ACHN (cell line): Measurements from ENCODE around the gene RAVER2.
"Not testable (repeated sequence)": the region's sequence is repeated elsewhere in the genome, so short reads cannot be mapped to it uniquely, and the experiment has no call there.

Experiments
- DNase-seq: peaks from one replicate; pipeline ENCODE4 v3.0.0-alpha.2; 2015
- in situ Hi-C: cut with HindIII; loops from 2 replicates; pipeline ENCODE4 v1.10.0; 2017; ENCODE audit warnings: low sequenced_read_pairs, low pct_ligation_motif_present, low pct_unique_long_range_greater_than_20kb

The RAVER2 gene

GRCh38 chr1:64782044-64782443 lies 37.2 kb downstream of the RAVER2 start:
- DNase-seq, in situ Hi-C loops: not testable (repeated sequence)

- DNase-seq, in situ Hi-C loops: not testable (repeated sequence)
These were observed 38.0 kb downstream of the RAVER2 start for GRCh38 chr1:64782848-64783247.

- in situ Hi-C loops: no loop called here
- DNase-seq: no peak
These were observed 46.1 kb downstream of the RAVER2 start for GRCh38 chr1:64790832-64791487.

- in situ Hi-C loops: no loop called here
- DNase-seq: no peak
These were observed 54.0 kb downstream of the RAVER2 start for GRCh38 chr1:64798872-64799271.

GRCh38 chr1:64801851-64802523 lies 57.1 kb downstream of the RAVER2 start:
- no peak for DNase-seq
- in situ Hi-C loops: no loop called here

- in situ Hi-C loops: no loop called here
- no peak for DNase-seq
These were observed 64.4 kb downstream of the RAVER2 start for GRCh38 chr1:64809309-64809708.

- DNase-seq: no peak
- in situ Hi-C loops: no loop called here
These were observed 65.1 kb downstream of the RAVER2 start for GRCh38 chr1:64810001-64810400.

GRCh38 chr1:64811131-64811530 lies 66.3 kb downstream of the RAVER2 start:
- in situ Hi-C loops: no loop called here
- DNase-seq: no peak

- in situ Hi-C loops: no loop called here
- no peak for DNase-seq
These were observed 69.6 kb downstream of the RAVER2 start for GRCh38 chr1:64814427-64814826.

- DNase-seq, in situ Hi-C loops: not testable (repeated sequence)
These were observed 72.5 kb downstream of the RAVER2 start for GRCh38 chr1:64817364-64817763.

- DNase-seq, in situ Hi-C loops: not testable (repeated sequence)
These were observed 75.7 kb downstream of the RAVER2 start for GRCh38 chr1:64820572-64820971.

- DNase-seq: no peak
- in situ Hi-C loops: no loop called here
These were observed 77.7 kb downstream of the RAVER2 start for GRCh38 chr1:64822621-64823020.

- in situ Hi-C loops: no loop called here
- peak; percentile 63 for DNase-seq
These were observed 79.0 kb downstream of the RAVER2 start for GRCh38 chr1:64823691-64824476.

- in situ Hi-C loops: no loop called here
- DNase-seq: peak; percentile 22
These were observed 82.1 kb downstream of the RAVER2 start for GRCh38 chr1:64826991-64827390.

GRCh38 chr1:64828829-64829228 lies 84.0 kb downstream of the RAVER2 start:
- DNase-seq: no peak
- in situ Hi-C loops: no loop called here

- in situ Hi-C loops: no loop called here
- no peak for DNase-seq
These were observed 84.6 kb downstream of the RAVER2 start for GRCh38 chr1:64829411-64830029.

- in situ Hi-C loops: no loop called here
- no peak for DNase-seq
These were observed 85.3 kb downstream of the RAVER2 start for GRCh38 chr1:64830030-64830651.

- DNase-seq: no peak
- in situ Hi-C loops: no loop called here
These were observed 89.9 kb downstream of the RAVER2 start for GRCh38 chr1:64834734-64835133.

- in situ Hi-C loops: no loop called here
These were observed 91.9 kb downstream of the RAVER2 start for GRCh38 chr1:64836802-64837201.

More at GRCh38 chr1:64836802-64837201, 91.9 kb downstream of the RAVER2 start:
- no peak for DNase-seq
